C4-2B (cell line): ENCODE results near the gene MTUS2.

Experiments
- CTCF ChIP-seq: fragments of 450-650 bp; conservative IDR thresholded peaks from 2 replicates; pipeline ENCODE4 v1.5.1; 2017; ENCODE audit warnings: mild to moderate bottlenecking
- ZFX ChIP-seq: fragments of 450-650 bp; IDR thresholded peaks from 2 replicates; pipeline ENCODE4 v1.6.1; 2017

DNA sequence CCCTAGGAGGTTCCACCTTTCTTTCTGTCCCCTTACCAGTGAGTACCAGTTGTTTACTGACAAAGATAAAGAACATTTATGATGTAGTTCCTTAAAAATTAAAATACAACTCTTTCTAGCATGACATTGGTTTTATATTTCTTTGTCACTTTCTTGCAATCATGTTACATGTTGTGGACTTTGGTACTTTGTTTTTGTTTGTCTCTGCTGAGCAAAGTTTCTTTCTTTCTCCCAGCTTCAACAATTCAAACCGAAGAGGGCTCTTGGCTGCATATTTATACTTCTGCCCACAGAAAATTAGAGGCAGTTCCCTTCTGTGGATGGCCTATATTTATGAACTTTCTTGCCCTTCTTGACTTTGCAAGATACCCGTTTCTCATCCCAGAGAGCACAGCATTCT lies 201.2 kb downstream of the MTUS2 start:
- TF ChIP-seq CTCF (no peak), ZFX (no peak)
